GM19463 (cell line): ENCODE results near the gene WHRN.

ENCODE experiments used
- ATAC-seq: cut with Tn5 transposase; IDR thresholded peaks from one replicate; pipeline ENCODE4 v1.9.1; 2021; ENCODE audit warnings: mild to moderate bottlenecking, moderate library complexity; ENCODE audit not compliant: unreplicated experiment

The WHRN gene

DNA sequence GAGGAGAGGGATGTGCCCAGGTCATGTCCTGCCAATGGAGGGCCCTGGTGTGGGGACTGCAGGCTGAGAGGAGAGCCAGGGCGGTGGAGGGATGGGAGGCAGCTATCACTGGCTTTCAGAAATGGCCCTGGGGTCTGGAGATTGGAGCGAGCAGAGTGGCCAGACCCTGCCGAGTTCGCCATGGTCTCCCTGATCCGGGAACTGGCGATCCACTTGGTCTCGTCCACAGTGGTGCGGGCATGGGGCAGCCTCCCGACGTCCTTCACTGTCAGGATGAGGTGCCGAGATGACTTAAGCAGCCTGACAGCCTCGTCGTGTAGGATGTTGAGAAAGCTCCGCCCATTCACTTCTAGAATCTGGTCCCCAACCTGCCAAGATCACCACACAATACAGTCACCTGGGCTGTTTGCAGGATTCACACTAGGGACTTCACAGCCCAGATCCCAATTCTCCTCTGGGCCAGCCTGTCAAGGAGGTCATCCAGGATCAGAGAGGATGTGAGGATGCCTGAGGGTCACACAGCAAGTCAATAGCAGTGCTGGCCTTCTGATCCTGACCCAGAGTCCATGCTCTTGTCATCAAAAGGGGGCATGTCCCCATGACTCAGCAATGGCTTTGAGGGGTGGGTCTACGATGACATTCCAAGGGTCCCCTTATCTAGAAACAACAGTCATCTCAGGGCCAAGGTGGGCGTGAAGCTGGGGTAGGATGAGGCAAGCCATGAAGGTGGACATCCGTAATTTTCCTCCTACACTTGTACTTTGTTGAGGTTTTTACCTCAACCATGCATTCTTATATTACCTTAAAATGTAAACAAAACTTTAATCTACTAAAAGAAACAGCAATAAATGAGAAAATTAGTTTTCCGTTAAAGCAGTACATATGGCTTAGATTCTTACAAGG lies 79.0 kb downstream of the WHRN start:
- ATAC-seq, result no peak

DNA sequence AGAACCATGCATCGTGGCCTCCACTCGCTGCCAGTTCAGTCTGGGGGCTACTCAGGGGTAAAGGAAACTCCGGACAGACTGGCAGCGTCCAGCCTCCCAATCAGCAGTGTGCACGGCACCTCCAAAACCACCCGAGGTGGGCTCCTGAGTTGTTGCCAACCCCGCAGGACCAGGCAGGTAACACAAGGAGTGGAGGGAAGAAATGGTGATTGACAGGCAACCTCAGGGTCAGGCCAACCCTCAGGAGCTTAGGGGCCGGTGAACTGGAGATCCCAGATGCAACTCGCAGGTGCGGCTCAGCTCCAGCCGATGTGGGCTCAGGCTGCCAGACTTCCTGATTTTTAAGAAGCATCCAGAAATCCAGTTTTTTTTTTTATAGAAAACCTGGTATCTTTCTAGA lies 80.1 kb downstream of the WHRN start:
- ATAC-seq, result no peak

DNA sequence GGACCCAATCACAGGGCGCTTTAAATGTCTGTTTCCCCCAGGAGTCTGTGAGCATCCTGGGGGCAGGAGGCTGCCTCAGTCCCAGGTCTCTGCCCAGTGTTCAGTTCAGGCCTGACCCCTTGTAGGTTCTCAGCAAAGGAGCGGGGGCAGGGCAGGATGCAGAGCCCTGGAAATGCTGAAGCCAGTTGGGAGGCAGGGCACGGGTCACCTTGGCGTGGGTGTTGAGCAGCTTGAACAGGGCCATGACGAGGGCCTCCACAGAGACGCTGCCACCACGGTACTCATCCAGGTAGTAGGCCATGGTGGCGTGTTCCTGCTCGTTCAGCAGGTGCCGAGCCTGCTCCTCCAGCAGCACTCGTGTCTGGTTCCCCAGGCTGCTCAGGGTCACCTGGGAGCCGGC lies 81.1 kb downstream of the WHRN start:
- no peak for ATAC-seq

DNA sequence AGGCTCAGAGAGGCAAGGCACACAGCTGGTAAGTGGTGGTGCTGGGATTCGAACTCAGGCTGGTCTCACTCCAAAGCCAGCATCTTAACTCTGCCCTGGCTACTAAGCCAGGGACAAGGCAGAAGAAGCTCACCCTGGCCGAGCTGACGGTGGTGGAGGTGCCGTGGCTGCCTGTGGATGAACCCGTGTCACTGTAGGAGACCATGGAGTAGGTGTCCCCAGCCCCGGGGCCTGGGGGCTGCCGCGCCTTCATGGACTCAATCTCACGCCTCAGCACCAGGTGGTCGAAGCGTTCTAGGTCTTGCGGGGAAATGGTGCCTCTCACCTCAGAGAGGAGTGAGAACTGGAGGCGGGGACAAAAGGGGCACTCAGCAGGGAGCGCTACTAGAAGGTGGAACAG lies 82.1 kb downstream of the WHRN start:
- ATAC-seq, result no peak

DNA sequence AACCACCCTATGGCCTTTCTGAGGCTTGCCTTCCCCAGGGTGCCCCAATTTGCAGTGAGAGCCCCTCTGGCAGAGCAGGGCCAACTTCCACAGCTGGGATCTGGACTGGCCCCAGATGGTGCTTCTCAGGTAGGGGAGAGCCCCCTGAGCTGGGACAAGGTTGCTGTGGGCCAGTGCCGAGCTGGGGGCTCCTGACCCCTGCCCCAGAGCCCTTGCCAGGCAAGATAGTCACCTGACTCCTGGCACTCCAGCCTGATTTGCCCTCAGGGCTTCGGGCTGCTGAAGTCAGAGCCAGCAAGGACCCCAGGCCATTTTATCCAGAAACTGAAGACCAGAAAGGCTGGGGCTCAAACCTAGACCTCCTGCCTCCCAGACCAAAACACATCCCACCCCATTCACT lies 84.1 kb downstream of the WHRN start:
- no peak for ATAC-seq

DNA sequence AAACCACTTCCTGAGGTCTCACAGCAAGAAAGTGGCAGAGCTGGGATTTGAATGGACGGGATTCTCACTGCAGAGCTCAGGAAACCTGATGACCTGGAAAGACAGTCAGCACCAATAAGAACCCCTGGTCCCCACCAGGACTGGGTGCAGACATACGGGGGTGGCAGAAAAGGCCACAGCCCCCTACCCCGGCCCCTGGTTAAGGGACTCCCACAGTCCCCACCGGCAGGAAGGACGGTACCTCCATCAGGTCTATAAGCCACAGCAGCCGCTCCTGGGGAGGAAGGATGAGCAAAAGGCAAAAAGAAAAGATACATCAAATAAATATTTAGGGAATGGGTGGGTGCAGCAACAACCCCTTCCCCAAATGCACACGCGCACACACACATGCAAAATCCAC lies 85.5 kb downstream of the WHRN start:
- no peak for ATAC-seq

DNA sequence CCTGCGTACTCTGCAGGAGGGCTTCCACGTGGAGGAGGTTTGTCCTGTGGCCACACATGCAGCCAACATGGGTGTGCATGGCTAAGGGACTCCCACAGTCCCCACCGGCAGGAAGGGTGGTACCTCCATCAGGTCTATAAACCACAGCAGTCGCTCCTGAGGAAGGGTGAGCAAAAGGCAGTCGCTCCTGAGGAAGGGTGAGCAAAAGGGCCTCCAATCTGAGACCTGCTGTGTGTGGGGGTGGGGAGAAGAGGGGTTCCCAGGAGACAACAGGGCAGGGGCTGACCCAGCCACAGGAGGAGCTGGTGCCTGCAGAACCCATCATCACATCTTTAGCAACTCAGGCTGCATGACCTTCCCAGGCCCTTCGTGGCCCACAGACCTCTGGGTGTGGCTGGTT lies 87.2 kb downstream of the WHRN start:
- no peak for ATAC-seq

DNA sequence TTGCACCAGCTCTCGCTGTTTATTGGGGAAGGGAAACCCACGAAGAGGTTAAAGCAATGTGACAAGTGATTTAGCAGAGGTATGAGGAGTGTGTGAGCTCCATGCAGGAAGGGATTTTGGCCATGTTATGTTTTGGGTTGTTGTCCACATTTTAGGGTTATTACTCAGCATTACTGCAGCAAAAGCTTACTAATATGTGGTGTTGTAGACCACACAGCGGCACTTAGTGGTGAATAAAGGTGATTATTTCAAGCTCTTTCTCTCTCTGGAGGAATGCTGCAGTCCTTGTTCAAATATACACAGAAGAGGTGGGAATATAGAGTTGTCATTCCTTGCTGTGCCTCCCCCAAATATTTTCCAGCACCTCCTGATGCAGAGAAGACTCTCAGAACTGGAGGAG lies 87.8 kb downstream of the WHRN start:
- ATAC-seq, result no peak

DNA sequence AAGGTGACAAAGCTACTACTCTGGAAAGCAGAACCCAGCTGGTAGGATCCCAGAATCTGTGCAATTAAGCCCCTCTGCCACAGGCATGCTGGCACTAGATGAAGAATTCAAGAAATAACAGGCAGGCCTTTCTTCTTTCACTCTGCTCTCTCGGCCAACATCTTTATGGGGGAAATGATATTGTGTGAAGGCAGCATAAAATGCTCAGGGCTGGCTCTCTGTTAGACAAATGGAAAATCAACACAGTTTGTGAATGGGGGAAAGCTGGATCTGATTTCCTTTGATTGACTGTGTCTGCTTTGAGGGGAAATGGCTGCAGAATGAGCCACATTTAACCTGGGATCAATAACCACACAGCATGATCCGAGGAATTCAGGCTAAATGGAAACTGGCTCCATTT lies 88.4 kb downstream of the WHRN start:
- no peak for ATAC-seq

DNA sequence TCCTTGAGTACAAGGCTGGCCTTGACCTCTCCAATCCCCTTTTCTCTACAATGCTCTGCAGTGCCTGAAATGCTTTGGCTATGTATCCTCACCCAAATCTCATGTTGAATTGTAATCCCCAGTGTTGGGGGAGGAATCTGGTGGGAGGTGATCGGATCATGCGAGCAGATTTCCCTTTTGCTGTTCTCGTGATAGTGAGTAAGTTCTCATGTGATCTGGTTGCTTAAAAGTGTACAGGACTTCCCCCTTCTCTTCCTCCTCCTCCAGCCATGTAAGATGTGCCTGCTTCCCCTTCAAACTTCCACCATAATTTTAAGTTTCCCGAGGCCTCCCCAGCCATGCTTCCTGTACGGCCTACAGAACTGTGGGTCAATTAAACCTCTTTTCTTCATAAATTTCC lies 89.0 kb downstream of the WHRN start:
- ATAC-seq, result no peak

DNA sequence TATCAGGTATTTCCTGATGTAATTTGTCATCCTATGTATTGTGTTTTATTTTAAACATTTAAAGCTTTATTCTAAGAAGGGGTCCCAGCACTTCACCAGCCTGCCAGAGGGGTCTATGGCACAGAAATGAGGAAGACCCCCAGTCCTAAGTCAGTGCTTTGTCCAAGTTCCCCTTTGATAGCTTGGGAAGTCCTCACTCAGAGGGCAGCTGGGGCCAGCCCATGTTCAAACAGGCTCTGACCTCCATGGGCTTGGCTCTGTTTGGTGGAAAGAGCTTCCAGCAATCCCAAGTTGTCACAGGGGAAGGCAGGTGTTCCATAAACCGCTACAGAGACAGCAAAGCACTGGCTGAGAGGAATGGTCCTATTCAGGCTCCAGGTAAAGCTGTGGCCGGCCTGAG lies 90.9 kb downstream of the WHRN start:
- no peak for ATAC-seq

DNA sequence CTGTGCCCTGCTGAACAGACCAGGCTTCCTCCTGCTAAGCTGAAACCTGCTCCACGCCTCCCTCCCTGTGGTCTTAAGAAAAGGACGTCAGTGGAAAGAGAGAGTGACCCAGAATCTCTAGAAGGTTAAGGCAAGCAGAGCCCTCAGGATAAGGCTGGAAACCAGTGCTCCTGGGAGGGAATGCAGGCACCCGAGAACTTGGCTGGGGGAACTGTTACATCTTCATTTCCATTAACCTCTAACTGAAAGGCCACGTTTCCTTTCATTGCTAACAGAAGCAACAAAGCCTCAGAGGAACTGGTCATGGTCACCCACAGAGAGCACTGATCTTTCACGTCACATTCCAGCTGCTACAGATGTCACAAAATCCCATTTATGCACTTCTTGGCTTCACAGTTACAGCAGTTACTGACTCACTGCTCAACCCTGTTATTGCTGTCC lies 91.4 kb downstream of the WHRN start:
- no peak for ATAC-seq

DNA sequence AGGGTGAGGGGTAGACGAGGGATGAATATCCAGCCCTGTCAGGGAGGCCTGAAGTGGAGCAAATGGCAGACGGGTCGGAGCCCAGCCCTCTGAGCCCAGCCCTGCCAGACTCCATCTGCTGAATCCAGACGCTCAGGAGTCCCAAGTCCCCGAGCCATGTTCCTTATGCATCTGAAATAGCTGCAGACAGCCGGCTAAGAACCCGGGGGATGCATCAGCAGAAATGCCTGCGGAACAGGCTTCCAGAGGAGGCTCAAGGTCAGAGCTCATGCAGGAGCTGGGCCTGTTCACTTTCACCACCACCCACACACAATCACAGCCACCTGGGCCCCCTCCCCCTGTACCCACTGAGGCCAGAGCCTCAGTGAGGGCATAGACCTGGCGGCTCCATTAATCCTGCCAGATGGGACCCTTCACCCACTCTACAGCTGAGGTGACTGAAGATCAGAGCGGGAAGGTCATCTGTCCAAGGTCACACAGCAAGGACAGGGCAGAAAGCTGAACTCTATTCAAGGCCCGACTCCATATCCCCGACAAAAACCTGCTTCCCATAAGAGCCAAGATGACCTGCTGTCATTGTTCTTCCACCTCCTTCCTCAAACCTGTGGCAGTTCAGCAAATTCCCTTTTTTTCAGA lies 93.1 kb downstream of the WHRN start:
- ATAC-seq, result no peak

DNA sequence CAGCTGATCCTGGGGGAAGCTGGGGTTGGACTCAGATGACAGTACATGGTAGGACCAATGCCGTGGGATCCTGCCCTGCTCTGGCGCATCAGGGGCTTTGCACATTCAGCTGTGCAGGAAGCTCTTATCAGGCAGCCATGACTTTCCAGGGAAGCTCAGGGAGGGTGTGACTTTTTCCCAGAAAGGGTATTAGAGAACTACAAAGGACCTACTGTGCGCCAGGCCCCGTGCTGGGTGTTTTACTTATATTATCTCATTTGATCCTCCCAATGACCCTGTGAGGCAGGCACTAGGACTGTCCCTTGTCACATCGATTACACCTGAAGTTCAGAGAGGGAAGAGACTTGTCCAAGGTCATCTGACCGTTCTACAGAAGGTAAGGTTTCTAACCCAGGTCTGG lies 93.8 kb downstream of the WHRN start:
- no peak for ATAC-seq

DNA sequence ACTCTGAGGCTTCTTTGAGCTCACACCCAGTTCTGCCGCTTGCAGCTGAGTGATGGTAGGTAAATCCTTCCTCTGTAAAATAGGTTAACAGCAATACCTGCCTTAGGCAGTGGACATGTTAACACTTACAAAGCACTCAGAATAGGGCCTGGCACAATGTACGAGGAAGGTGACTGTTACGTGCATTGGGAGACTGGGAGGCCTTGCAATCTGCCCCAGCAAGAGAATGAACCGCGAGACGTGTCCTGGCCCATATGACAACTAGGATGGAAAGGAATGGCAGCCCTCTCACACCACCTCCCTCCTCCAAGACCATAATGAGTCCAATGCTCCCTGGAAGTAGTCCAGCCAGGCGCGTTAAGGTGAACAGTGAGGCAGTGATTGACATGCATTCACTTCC lies 94.4 kb downstream of the WHRN start:
- no peak for ATAC-seq

DNA sequence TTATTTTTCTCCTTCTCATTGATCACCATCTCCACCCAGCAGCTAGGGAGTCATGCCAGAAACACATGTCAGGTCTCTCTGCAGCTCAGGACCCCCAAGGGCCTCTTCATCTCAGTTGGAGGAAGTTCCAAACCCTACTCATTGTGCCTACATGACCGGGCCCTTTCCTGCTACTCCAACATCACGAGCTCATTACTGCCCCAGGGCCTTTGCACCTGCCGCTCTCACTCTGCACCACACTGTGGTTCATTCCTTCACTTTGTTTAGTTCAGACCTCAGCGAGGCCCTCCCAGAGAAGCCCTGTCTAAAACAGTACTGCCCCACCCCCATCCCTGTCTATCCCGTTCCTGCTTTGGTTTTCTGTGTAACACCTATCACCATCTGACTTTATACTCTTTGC lies 95.4 kb downstream of the WHRN start:
- ATAC-seq, result no peak

DNA sequence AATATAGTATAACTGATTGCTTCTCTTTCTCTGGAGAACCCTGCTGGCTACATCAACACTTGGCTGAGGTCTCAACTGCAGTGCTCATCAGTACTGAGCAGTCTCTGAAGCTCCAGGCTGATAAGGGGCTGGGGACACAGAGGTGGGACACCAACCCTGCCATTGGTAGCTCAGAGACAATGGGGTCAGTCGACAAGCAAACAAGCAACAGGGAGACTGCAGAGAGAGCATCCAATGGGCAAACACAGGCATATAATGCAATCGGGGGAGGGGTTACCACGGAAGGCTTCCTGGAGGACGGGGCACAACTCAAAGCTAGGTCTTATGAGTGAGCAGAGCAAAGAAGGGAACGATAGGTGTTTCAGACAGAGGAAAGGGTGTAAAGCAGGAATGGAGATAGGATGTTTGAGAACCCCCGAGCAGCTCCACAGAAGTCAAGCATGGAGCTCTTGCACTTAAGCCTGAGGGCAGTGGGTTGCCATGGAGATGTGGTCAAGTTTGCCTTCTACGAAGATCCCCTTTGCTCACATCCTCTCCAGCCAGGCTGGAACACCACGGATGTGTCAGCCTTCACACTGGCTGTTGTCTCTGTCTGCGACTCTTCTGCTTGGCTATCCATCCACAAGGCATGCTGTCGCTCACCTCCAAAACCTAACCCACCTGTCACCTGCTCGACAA lies 96.0 kb downstream of the WHRN start:
- ATAC-seq, result no peak

DNA sequence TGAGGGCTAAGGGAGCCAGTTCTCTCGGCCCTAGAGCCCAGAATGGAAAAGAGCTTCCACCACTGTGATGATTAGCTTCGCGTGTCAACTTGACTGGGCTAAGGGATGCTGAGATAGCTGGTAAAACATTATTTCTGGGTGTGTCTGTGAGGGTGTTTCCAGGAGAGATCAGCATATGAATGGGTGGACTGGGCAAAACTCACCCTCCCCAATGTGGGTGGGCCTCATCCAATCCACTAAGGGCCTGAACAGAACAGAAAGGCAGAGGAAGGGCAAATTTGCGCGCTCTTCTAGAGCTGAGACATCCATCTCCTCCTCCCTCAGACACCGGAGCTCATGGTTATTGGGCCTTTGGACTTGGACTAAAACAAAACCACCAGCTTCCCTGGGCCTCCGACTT lies 96.6 kb downstream of the WHRN start:
- ATAC-seq, result no peak

DNA sequence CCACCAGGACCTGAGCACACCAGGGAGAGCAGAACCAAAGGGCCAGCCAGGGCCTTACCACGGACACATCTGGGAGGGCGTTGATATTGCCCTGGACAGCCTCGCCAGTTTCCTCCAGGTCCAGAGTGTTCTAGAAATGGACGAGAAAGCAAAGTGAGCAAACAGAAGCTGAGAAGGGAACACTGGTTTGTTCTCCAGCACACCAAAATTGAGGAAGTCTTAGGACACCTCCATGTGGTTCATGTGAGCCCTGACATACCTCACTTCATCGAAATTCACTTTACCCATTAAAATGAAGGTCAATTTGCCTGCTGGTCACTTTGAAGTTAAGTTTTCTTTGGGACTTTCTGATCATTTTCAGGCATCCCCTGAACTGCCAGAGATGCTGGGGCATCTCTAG lies 97.4 kb downstream of the WHRN start:
- no peak for ATAC-seq

DNA sequence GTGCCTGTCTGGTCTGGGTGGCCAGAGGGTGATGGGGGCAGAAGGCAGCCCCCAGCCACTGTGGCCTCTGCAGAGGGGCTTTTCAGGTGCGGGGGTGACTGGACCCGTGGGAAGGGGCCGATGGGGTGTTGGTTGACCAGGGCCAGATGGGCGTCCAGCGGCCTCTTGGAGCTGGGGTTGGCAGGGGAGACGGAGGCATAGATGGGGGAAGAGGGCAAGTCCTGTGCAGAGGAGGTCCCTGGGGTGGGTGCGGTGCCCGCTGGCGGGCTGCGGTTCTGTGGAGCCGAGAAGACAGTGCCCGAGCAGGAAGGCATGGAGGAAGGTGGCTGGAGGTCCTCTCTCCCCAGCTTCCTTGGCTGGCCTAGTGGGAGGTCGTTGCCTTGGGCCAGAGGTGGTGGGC lies 98.8 kb downstream of the WHRN start:
- no peak for ATAC-seq

DNA sequence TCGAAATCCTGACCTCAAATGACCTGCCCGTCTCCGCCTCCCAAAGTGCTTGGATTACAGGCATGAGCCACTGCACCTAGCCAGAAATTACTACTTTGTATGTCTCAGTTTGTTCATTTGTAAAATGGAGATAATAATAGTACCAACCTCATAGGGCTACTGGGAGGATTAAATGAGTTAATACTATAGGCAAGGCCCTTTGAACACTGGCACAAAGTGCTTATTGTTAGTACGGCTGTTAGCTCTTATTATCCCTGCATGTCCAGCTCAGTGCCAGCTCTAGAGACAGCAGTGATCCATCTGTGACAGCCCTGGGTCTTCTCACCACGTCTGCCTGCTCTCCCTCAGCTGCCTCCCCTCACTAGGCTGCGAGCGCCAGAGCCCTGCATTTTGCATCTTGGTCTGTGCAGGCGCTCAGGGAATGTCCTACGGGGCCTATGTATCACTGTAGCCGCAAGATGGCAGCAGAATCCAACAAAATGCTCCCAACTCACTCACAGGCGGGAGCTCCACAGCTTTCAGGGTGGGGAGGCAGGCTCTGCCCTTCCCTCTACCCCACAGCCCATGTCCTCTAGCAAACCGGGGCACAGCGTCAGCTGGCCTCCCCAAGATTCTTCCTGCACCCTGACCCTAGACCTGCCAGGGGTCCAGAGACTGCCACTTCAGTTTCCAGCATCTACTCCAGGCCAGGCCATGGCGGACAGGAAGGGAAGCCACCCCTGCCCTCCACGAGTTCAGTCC lies 99.8 kb downstream of the WHRN start:
- peak; percentile 90 for ATAC-seq
